Neural cell (in vitro differentiated cells): ENCODE measurements around the gene TMED7.

Experiments used
- EP300 ChIP-seq: fragments of 450-650 bp; conservative IDR thresholded peaks from 2 replicates; pipeline ENCODE4 v1.6.1; 2014; ENCODE audit warnings: antibody characterized with exemption, mild to moderate bottlenecking, moderate library complexity; ENCODE audit not compliant: poor library complexity, severe bottlenecking
- TF ChIP-seq, protein P1 (sequence below): fragments of 450-650 bp; IDR thresholded peaks from 2 replicates; pipeline ENCODE4 v1.5.1; 2014; ENCODE audit warnings: antibody characterized with exemption, mild to moderate bottlenecking, moderate library complexity; ENCODE audit not compliant: poor library complexity, severe bottlenecking
- TF ChIP-seq, protein P2 (sequence below): IDR thresholded peaks from 2 replicates; pipeline ENCODE4 v1.6.1; 2012; ENCODE audit warnings: borderline replicate concordance

DNA sequence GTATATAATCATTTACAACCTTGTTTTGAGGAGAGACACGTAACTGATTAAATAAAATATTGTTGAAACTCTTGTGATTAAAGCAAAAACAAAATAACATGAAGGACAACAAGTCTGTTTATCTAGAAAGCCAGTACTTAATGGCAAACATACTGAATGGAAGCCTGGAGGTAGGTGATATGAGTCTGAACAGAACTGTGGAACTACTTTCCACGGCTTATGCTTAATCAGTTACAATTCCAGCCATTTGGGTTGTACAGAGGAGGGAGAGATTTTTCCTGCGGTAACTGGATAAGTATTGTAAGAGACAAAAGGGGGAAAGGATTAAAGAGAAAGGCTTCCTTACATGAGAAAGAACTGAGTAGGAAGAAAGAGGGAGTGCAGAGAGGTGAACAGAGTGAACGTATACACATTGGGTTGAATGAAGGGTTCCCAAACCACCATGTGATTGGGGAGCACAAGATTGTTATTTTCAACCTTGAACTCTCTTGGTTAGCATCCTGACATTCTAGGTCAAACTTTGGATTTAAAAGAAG is 4.4 kb downstream of the TMED7 start:
- TF ChIP-seq, protein P1, sequence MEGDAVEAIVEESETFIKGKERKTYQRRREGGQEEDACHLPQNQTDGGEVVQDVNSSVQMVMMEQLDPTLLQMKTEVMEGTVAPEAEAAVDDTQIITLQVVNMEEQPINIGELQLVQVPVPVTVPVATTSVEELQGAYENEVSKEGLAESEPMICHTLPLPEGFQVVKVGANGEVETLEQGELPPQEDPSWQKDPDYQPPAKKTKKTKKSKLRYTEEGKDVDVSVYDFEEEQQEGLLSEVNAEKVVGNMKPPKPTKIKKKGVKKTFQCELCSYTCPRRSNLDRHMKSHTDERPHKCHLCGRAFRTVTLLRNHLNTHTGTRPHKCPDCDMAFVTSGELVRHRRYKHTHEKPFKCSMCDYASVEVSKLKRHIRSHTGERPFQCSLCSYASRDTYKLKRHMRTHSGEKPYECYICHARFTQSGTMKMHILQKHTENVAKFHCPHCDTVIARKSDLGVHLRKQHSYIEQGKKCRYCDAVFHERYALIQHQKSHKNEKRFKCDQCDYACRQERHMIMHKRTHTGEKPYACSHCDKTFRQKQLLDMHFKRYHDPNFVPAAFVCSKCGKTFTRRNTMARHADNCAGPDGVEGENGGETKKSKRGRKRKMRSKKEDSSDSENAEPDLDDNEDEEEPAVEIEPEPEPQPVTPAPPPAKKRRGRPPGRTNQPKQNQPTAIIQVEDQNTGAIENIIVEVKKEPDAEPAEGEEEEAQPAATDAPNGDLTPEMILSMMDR = no peak
- TF ChIP-seq, protein P2, sequence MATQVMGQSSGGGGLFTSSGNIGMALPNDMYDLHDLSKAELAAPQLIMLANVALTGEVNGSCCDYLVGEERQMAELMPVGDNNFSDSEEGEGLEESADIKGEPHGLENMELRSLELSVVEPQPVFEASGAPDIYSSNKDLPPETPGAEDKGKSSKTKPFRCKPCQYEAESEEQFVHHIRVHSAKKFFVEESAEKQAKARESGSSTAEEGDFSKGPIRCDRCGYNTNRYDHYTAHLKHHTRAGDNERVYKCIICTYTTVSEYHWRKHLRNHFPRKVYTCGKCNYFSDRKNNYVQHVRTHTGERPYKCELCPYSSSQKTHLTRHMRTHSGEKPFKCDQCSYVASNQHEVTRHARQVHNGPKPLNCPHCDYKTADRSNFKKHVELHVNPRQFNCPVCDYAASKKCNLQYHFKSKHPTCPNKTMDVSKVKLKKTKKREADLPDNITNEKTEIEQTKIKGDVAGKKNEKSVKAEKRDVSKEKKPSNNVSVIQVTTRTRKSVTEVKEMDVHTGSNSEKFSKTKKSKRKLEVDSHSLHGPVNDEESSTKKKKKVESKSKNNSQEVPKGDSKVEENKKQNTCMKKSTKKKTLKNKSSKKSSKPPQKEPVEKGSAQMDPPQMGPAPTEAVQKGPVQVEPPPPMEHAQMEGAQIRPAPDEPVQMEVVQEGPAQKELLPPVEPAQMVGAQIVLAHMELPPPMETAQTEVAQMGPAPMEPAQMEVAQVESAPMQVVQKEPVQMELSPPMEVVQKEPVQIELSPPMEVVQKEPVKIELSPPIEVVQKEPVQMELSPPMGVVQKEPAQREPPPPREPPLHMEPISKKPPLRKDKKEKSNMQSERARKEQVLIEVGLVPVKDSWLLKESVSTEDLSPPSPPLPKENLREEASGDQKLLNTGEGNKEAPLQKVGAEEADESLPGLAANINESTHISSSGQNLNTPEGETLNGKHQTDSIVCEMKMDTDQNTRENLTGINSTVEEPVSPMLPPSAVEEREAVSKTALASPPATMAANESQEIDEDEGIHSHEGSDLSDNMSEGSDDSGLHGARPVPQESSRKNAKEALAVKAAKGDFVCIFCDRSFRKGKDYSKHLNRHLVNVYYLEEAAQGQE = no peak
- TF ChIP-seq EP300 = no peak
